ENCODE data around the gene DEPDC1B.

DNA sequence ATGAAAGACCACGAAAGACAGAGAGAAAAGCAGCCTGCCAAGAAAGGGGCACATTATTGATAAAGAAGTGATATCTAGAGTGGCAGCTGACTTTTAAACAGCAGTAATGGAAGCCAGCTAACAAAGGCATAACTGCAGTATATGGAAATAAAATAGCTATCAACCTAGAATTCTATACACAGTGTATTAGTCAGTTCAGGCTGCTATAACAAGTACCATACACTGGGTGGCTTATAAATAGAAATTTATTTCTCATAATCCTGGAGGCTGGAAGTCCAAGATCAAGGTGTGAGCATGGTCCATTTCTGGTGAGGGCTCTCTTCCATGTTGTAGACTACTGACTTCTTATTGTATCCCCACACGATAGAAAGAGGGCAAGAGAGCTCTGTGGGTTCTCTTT is 109.8 kb downstream of the DEPDC1B start:
- TF ChIP-seq, protein P1, sequence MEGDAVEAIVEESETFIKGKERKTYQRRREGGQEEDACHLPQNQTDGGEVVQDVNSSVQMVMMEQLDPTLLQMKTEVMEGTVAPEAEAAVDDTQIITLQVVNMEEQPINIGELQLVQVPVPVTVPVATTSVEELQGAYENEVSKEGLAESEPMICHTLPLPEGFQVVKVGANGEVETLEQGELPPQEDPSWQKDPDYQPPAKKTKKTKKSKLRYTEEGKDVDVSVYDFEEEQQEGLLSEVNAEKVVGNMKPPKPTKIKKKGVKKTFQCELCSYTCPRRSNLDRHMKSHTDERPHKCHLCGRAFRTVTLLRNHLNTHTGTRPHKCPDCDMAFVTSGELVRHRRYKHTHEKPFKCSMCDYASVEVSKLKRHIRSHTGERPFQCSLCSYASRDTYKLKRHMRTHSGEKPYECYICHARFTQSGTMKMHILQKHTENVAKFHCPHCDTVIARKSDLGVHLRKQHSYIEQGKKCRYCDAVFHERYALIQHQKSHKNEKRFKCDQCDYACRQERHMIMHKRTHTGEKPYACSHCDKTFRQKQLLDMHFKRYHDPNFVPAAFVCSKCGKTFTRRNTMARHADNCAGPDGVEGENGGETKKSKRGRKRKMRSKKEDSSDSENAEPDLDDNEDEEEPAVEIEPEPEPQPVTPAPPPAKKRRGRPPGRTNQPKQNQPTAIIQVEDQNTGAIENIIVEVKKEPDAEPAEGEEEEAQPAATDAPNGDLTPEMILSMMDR (conservative IDR thresholded peaks at IDR 0.05; ENCODE audit: low read depth, low read length): no peak
- TF ChIP-seq POLR2A (IDR thresholded peaks at IDR 0.05; ENCODE audit: low read depth, low read length) (no peak), SMC3 (IDR thresholded peaks at IDR 0.05; ENCODE audit: low read depth, low read length) (no peak), MXI1 (IDR thresholded peaks at IDR 0.05; ENCODE audit: borderline replicate concordance, low read depth, low read length) (no peak), RFX5 (IDR thresholded peaks at IDR 0.05; ENCODE audit: low read depth, low read length) (no peak), CHD1 (IDR thresholded peaks at IDR 0.05; ENCODE audit: low read depth, low read length) (no peak), RCOR1 (IDR thresholded peaks at IDR 0.05; ENCODE audit: insufficient replicate concordance, low read length) (no peak), MAFK (IDR thresholded peaks at IDR 0.05; ENCODE audit: low read depth, low read length) (no peak)
- TF ChIP-seq, protein P2, sequence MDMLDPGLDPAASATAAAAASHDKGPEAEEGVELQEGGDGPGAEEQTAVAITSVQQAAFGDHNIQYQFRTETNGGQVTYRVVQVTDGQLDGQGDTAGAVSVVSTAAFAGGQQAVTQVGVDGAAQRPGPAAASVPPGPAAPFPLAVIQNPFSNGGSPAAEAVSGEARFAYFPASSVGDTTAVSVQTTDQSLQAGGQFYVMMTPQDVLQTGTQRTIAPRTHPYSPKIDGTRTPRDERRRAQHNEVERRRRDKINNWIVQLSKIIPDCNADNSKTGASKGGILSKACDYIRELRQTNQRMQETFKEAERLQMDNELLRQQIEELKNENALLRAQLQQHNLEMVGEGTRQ (IDR thresholded peaks at IDR 0.05; ENCODE audit: low read depth, low read length): no peak
- TF ChIP-seq, protein P3, sequence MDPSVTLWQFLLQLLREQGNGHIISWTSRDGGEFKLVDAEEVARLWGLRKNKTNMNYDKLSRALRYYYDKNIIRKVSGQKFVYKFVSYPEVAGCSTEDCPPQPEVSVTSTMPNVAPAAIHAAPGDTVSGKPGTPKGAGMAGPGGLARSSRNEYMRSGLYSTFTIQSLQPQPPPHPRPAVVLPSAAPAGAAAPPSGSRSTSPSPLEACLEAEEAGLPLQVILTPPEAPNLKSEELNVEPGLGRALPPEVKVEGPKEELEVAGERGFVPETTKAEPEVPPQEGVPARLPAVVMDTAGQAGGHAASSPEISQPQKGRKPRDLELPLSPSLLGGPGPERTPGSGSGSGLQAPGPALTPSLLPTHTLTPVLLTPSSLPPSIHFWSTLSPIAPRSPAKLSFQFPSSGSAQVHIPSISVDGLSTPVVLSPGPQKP (IDR thresholded peaks at IDR 0.05; ENCODE audit: borderline replicate concordance, low read depth, low read length): no peak

Data from IMR-90 (cell line).